Liver (tissue), 3 donors: ENCODE results near the gene NUP214.

Source experiments
- JUND ChIP-seq, 2 donors: IDR thresholded peaks; 2 replicates each; pipeline ENCODE4 v1.6.1; 2016; ENCODE audit warnings: antibody characterized with exemption in 2 of 2
- TF ChIP-seq, protein P1 (sequence below): fragments of 150-350 bp; IDR thresholded peaks from 2 replicates; pipeline ENCODE4 v1.5.1; 2017; ENCODE audit warnings: improper control_type of control experiment, low read depth, low read length; ENCODE audit not compliant: missing input control
- donor health status: healthy.
- donor health status: healthy.

DNA sequence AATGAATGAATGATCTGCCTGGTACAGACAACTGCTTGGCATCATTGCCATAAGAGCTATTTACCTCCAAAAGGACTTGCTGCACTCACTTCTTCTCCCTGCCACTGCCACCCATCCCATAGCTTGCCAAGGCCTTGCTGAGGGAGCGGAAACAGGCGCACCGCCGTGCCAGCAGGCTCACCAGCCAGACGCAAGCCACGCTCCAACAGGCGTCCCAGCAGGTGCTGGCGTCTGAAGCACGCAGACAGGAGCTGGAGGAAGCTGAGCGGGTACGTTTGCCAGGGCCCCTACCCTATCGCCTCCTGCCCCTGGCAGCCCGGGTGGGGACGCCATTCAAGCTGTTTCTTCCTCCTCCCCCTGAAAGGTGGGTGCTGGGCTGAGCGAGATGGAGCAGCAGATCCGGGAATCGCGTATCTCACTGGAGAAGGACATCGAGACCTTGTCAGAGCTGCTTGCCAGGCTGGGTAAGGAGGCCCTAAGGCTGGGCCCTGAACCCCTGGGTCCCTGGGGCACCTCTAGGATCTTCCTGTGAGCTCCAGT lies 38.0 kb upstream of the NUP214 start:
- TF ChIP-seq, protein P1, sequence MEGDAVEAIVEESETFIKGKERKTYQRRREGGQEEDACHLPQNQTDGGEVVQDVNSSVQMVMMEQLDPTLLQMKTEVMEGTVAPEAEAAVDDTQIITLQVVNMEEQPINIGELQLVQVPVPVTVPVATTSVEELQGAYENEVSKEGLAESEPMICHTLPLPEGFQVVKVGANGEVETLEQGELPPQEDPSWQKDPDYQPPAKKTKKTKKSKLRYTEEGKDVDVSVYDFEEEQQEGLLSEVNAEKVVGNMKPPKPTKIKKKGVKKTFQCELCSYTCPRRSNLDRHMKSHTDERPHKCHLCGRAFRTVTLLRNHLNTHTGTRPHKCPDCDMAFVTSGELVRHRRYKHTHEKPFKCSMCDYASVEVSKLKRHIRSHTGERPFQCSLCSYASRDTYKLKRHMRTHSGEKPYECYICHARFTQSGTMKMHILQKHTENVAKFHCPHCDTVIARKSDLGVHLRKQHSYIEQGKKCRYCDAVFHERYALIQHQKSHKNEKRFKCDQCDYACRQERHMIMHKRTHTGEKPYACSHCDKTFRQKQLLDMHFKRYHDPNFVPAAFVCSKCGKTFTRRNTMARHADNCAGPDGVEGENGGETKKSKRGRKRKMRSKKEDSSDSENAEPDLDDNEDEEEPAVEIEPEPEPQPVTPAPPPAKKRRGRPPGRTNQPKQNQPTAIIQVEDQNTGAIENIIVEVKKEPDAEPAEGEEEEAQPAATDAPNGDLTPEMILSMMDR = no peak
- TF ChIP-seq JUND (IDR thresholded peaks at IDR 0.05) = no peak
